Measurements from ENCODE around the gene MRPL24.
"Not testable (repeated sequence)": the region's sequence is repeated elsewhere in the genome, so short reads cannot be mapped to it uniquely, and the experiment has no call there.

The MRPL24 gene

GRCh38 chr1:156757572-156758253 lies 16.8 kb upstream of the MRPL24 start:
- DNase-seq: not testable (repeated sequence)

- DNase-seq: no peak
These were observed 15.5 kb upstream of the MRPL24 start for GRCh38 chr1:156756355-156756754.

- DNase-seq: no peak
These were observed 14.7 kb upstream of the MRPL24 start for GRCh38 chr1:156755527-156755950.

- no peak for DNase-seq
These were observed 13.3 kb upstream of the MRPL24 start for GRCh38 chr1:156754219-156754618.

GRCh38 chr1:156752843-156753482 lies 12.1 kb upstream of the MRPL24 start:
- no peak for DNase-seq

- DNase-seq: peak; percentile 99
These were observed 11.0 kb upstream of the MRPL24 start for GRCh38 chr1:156751757-156752481.

- no peak for DNase-seq
These were observed 10.5 kb upstream of the MRPL24 start, which contains the start of gene HDGF for GRCh38 chr1:156751451-156751756. HDGF (minus strand) TSS chr1:156751675; CDS start chr1:156751429, 246 bp downstream.

- DNase-seq: peak; percentile 61
These were observed 10.0 kb upstream of the MRPL24 start for GRCh38 chr1:156750711-156751450.

GRCh38 chr1:156750191-156750672 lies 9.3 kb upstream of the MRPL24 start:
- DNase-seq: no peak

- no peak for DNase-seq
These were observed 8.7 kb upstream of the MRPL24 start for GRCh38 chr1:156749419-156750118.

- no peak for DNase-seq
These were observed 8.0 kb upstream of the MRPL24 start for GRCh38 chr1:156748670-156749418.

GRCh38 chr1:156747742-156748669 lies 7.1 kb upstream of the MRPL24 start:
- DNase-seq: no peak

GRCh38 chr1:156746728-156747631 lies 6.1 kb upstream of the MRPL24 start:
- DNase-seq: peak; percentile 96

GRCh38 chr1:156746406-156746727 lies 5.5 kb upstream of the MRPL24 start:
- DNase-seq: no peak

GRCh38 chr1:156745881-156746280 lies 5.0 kb upstream of the MRPL24 start:
- no peak for DNase-seq

- DNase-seq: no peak
These were observed 4.0 kb upstream of the MRPL24 start for GRCh38 chr1:156744786-156745419.

GRCh38 chr1:156744344-156744743 lies 3.5 kb upstream of the MRPL24 start:
- DNase-seq: no peak

- no peak for DNase-seq
These were observed 2.7 kb upstream of the MRPL24 start for GRCh38 chr1:156743367-156744302.

Measured in left hindlimb (tissue), 1 donor.